Neural cell (in vitro differentiated cells): ENCODE measurements around the gene CAPN10.

ENCODE experiments used
- CTCF ChIP-seq: fragments of 450-650 bp; IDR thresholded peaks from 2 replicates; pipeline ENCODE4 v1.5.1; 2014; ENCODE audit warnings: antibody characterized with exemption, mild to moderate bottlenecking, moderate library complexity; ENCODE audit not compliant: poor library complexity, severe bottlenecking
- EZH2 ChIP-seq: fragments of 200-600, 300-800 bp; shearing (Covaris generic), sonication (generic); IDR thresholded peaks from 2 replicates; pipeline ENCODE4 v1.6.1; 2014; ENCODE audit warnings: antibody characterized with exemption, low read length, borderline replicate concordance, mild to moderate bottlenecking; ENCODE audit not compliant: insufficient read depth, poor library complexity, severe bottlenecking
- MXI1 ChIP-seq: fragments of 450-650 bp; conservative IDR thresholded peaks from 2 replicates; pipeline ENCODE4 v1.6.1; 2014; ENCODE audit warnings: antibody characterized with exemption, mild to moderate bottlenecking; ENCODE audit not compliant: poor library complexity, severe bottlenecking
- POLR2AphosphoS5 ChIP-seq: IDR thresholded peaks from 2 replicates; pipeline ENCODE4 v1.6.1; 2012
- RAD21 ChIP-seq: fragments of 450-650 bp; conservative IDR thresholded peaks from 2 replicates; pipeline ENCODE4 v1.6.1; 2014; ENCODE audit warnings: antibody characterized with exemption, mild to moderate bottlenecking, moderate library complexity
- REST ChIP-seq: IDR thresholded peaks from 2 replicates; pipeline ENCODE4 v1.6.1; 2012; ENCODE audit warnings: borderline replicate concordance
- SMC3 ChIP-seq: fragments of 450-650 bp; conservative IDR thresholded peaks from 2 replicates; pipeline ENCODE4 v1.6.1; 2014; ENCODE audit warnings: antibody characterized with exemption, mild to moderate bottlenecking, moderate library complexity; ENCODE audit not compliant: poor library complexity

- TF ChIP-seq CTCF (no peak), SMC3 (no peak), REST (peak; percentile 48), RAD21 (no peak), POLR2AphosphoS5 (no peak), MXI1 (no peak), EZH2 (no peak)
Observed at GRCh38 chr2:240561325-240561971, 25.1 kb upstream of the CAPN10 start.
